ENCODE results near the gene AKAP6.

DNA sequence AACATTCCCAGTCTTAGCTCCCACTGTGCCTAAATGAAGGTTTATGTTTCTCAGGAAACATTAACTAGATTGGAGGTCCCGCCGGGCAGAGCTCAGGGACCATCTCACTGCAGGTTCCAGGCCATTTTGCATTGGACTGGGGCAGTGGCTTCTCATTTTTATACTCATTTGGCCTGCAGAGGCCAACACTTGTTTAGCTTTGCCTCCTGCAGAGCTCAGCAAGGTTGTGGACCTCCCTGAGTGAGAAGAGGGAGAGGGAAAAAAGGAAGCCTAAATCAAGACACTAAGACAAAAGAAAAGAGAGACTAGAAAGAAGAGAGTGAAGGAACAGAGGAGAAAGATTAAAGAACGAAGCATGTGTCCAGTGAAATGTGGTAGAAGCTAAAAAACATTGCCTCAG lies 280.3 kb downstream of the AKAP6 start:
- TF ChIP-seq, protein P1, sequence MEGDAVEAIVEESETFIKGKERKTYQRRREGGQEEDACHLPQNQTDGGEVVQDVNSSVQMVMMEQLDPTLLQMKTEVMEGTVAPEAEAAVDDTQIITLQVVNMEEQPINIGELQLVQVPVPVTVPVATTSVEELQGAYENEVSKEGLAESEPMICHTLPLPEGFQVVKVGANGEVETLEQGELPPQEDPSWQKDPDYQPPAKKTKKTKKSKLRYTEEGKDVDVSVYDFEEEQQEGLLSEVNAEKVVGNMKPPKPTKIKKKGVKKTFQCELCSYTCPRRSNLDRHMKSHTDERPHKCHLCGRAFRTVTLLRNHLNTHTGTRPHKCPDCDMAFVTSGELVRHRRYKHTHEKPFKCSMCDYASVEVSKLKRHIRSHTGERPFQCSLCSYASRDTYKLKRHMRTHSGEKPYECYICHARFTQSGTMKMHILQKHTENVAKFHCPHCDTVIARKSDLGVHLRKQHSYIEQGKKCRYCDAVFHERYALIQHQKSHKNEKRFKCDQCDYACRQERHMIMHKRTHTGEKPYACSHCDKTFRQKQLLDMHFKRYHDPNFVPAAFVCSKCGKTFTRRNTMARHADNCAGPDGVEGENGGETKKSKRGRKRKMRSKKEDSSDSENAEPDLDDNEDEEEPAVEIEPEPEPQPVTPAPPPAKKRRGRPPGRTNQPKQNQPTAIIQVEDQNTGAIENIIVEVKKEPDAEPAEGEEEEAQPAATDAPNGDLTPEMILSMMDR (IDR thresholded peaks at IDR 0.05; ENCODE audit: low read depth, low read length, poor library complexity, severe bottlenecking), result no peak
- TF ChIP-seq EZH2phosphoT487 (IDR thresholded peaks at IDR 0.05; ENCODE audit: borderline replicate concordance, low read length), result no peak
